H4 (cell line): ENCODE data around the gene CD58. TPM values are rescaled to one million over a fixed set of nuclear protein-coding genes. Genes with fewer than 3 reads are reported as not detected.

Experiments
- DNase-seq: peaks from one replicate; pipeline ENCODE4 v3.0.0-alpha.2; 2015; ENCODE audit warnings: low spot score
- total RNA-seq: library from RNA; depleted of rRNA; stranded (reverse); fragments of >200 nt; shearing (Covaris generic); gene quantifications from 2 replicates; pipeline ENCODE4 v1.2.3, GENCODE V29; 2014; rRNA removed

CD58 gene
- total RNA-seq, 1 experiment from 2014 or later: 18.4 TPM

DNA sequence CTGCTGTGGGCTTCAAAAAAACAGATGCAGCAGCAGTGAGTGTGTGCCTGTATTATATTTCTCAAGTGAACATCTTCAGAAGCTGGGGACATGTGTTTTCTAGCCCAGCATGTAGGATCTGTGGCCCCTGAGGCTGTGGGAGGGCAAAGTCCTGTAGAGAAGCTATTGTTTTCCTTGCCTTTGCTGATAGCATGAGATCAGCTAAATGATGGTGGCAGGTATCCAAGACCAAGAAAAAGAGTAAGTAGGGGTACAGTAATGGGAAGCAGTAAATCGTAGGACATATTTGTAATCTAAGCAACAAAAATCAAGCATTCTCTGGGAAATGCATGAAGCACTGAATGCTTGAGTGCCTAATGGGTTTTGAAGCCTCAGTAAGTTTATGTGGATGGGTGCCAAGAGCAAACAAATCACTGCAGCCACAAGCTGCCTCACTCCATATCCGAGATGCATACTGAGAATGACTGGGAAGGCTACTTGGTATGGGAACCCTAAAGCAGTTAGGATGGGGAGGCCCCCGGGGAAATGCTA is 98.3 kb downstream of the CD58 start:
- peak; percentile 32 for DNase-seq

DNA sequence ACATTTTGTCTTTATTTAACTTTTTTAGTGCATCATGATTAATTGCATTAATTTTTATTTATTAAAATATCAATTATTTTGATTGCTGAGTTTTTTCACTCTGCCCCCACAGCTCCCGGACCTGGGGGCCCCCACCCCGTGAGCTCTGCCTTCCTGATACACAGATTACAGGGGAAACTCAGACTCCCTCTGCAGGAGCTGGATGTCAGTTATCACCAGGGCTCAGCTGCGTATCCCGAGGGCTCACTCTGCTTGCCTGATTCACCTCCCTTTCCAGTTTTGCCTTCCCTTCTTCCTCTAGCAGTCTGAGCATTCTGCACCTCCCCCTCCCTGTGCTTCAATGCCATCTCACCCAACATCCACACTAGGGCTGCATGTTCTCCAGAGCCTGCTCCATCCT is 99.6 kb downstream of the CD58 start:
- DNase-seq: no peak

DNA sequence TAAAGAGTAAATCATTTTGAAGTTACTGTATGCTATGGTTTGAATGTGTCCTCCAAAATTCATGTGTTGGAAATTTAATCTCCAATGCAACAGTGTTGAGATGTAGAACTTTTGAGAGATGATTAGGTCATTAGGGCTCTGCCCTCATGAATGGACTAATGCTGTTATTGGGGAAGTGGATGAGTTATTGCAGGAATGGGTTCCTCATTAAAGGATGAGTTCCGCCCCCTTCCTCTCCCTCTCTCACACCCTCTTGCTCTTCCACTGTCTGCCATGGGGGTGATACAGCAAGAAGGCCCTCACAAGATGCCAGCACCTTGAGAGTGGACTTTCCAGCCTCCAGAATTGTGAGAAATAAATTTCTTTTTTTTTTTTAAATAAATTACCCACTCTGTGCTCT is 100.2 kb downstream of the CD58 start:
- DNase-seq: no peak

DNA sequence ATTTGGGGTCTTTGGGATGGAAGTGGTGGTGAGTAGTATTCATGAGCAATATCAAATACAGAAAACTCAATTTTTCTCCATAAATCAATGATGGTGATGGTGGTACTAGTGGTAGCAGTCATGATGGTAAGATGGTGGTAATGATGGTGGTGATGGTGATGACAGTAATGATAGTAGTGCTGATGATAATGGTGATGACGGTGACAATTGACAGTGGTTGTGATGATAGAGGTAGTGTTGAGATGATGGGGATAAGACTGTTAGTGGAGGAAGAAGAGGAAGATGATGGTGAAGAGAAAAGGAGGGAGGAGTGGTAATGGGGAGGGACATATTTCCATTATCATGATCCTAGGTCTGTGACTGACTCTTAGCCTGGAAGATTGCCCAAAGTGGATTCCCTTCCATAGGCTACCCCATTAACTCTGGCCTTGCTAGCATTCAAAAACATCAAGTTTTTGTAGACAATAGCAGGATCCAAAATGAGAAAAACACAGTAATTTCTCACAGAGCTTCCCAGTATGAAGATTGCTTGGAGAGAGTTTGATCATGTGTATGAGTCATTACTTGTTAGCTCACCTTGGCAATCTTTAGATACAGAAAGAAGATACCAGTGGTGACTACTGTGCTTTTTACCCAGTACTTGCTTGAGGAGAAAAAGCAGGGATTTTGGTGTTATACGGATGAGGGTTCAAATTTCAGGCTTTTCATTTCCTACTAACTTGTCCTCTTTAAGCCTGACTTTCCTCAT is 103.8 kb downstream of the CD58 start:
- DNase-seq: no peak

DNA sequence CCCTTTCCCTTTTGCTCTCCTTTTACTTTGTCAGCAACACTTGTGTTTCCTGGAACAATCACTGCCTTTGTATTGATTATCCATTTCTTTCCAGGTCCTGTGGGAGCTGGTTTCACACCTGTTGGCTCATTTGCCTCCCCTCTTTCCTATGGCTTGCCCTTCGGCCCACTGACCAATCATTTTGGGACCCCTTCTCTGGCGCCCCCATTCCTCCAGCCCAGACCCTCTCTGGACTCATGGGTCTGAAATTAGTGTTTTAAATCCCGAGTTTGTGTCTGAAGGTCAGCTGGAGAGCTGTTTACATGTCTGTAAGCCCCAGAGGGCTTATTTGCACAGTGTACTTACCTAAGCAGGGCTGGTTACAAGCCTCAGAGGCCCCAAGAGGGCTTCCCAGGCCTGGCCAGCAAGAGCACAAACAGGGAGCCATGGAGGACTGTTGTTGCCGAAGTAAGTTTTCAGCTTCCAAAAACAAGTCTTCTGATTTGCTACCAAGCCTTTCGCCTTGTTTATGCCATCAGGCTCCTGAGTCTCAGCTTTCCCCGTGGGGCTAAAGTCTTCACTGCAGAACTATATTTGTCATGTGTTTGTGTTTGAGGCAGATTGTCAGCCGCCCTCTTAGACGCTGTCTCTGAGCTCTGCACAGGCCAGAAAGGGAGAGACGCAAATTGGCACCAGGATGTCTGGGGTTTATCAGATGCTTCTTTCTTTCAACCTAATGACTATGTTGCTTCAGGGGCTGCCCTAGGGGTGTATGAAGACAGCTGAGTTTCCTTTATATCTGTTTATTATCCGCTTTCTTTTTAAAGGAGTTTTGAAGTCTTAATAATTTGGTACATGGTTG is 104.8 kb downstream of the CD58 start:
- DNase-seq: no peak

DNA sequence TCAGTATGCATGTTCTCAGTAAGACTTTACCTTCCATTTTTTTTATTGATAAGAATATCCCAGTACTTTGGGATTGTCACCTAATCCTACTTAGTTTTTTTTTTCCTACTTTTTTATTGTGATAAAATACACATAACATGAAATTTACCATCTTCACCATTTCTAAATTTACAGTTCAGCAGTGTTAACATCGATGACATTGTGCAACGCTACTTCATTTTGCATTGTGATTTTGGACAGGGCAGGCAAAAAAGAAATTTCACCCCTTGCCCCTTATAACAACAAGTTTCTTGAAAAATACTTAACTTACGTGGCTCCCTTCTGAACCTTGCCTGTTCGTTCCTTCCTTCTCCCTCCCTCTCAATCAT is 105.4 kb downstream of the CD58 start:
- no peak for DNase-seq

Other genes with a start within 250 kb of the CD58 start
- 17.7 and 30.8 TPM in 2 replicates for gene ATP1A1, start 197.8 kb downstream of the CD58 start, total RNA-seq
- 10.7 and 10.8 TPM in 2 replicates for gene IGSF3, start 96.7 kb upstream of the CD58 start, total RNA-seq
- gene CD2, start 183.4 kb upstream of the CD58 start, total RNA-seq: not detected in 2 replicates